GM23338 (cell line): ENCODE results near the gene EMCN. TPM values are rescaled to one million over a fixed set of nuclear protein-coding genes. Genes with fewer than 3 reads are reported as not detected.

Experiments
- ATAC-seq: fragments of 200-7000 bp; cut with Tn5 transposase; 3 replicates; pipeline ENCODE4 v1.9.1; 2020
- DNase-seq: peaks from one replicate; pipeline ENCODE4 v3.0.0-alpha.2; 2015; ENCODE audit warnings: low spot score
- H2AFZ ChIP-seq: fragments of 200-600 bp; sonication (generic); 2 replicates; pipeline ENCODE4 v1.8.0; 2016; ENCODE audit warnings: antibody characterized with exemption, mild to moderate bottlenecking, moderate library complexity
- H3F3A ChIP-seq: fragments of 200-600 bp; sonication (generic); replicated peaks from 2 replicates; pipeline ENCODE4 v1.8.0; 2017; ENCODE audit warnings: antibody characterized with exemption, mixed run types, low read depth
- H3K27ac ChIP-seq: fragments of 200-600 bp; sonication (generic); 2 replicates; pipeline ENCODE4 v1.6.1; 2016; ENCODE audit warnings: low read depth
- H3K27me3 ChIP-seq: fragments of 200-600 bp; sonication (generic); 2 replicates; pipeline ENCODE4 v1.8.0; 2016; ENCODE audit warnings: mild to moderate bottlenecking, mixed run types, moderate library complexity; ENCODE audit not compliant: insufficient read depth
- H3K36me3 ChIP-seq: fragments of 200-600 bp; sonication (generic); 2 replicates; pipeline ENCODE4 v1.8.0; 2016; ENCODE audit warnings: mild to moderate bottlenecking; ENCODE audit not compliant: insufficient read depth
- H3K4me1 ChIP-seq: fragments of 200-600 bp; sonication (generic); 2 replicates; pipeline ENCODE4 v1.8.0; 2016; ENCODE audit warnings: mild to moderate bottlenecking, moderate library complexity; ENCODE audit not compliant: insufficient read depth
- H3K4me2 ChIP-seq: fragments of 200-600 bp; sonication (generic); 2 replicates; pipeline ENCODE4 v1.7.1; 2017; ENCODE audit warnings: mixed run types
- H3K4me3 ChIP-seq: fragments of 200-600 bp; sonication (generic); 2 replicates; pipeline ENCODE4 v1.6.1; 2016; ENCODE audit warnings: mixed run types
- H3K79me2 ChIP-seq: fragments of 200-600 bp; sonication (generic); replicated peaks from 2 replicates; pipeline ENCODE4 v1.8.0; 2017; ENCODE audit warnings: mild to moderate bottlenecking; ENCODE audit not compliant: insufficient read depth
- H3K9me2 ChIP-seq: fragments of 200-600 bp; sonication (generic); 2 replicates; pipeline ENCODE4 v1.8.0; 2017; ENCODE audit not compliant: insufficient read depth
- H4K20me1 ChIP-seq: fragments of 200-600 bp; sonication (generic); replicated peaks from 2 replicates; pipeline ENCODE4 v1.8.0; 2017; ENCODE audit warnings: mild to moderate bottlenecking; ENCODE audit not compliant: insufficient read depth
- H3K27ac Mint-ChIP-seq: 2 replicates; pipeline ENCODE4 v1.8.0; 2020; ENCODE audit warnings: inconsistent platforms, mild to moderate bottlenecking, moderate library complexity, mixed read lengths
- H3K27me3 Mint-ChIP-seq: 3 replicates; pipeline ENCODE4 v1.8.0; 2022; ENCODE audit warnings: low read depth, mild to moderate bottlenecking, moderate library complexity, mixed read lengths, inconsistent platforms; ENCODE audit not compliant: insufficient read depth, poor library complexity
- H3K36me3 Mint-ChIP-seq: 3 replicates; pipeline ENCODE4 v1.8.0; 2021; ENCODE audit warnings: low read depth, mild to moderate bottlenecking, inconsistent platforms, moderate library complexity, mixed read lengths
- H3K4me1 Mint-ChIP-seq: 3 replicates; pipeline ENCODE4 v1.8.0; 2020; ENCODE audit warnings: mild to moderate bottlenecking, inconsistent platforms, mixed read lengths
- H3K4me3 Mint-ChIP-seq: 3 replicates; pipeline ENCODE4 v1.8.0; 2021; ENCODE audit warnings: moderate library complexity, mild to moderate bottlenecking, inconsistent platforms, mixed read lengths
- H3K9me3 Mint-ChIP-seq: 3 replicates; pipeline ENCODE4 v1.8.0; 2020; ENCODE audit warnings: moderate library complexity, mild to moderate bottlenecking, inconsistent platforms, mixed read lengths
- CREB1 ChIP-seq: fragments of 250-450 bp; sonication (Bioruptor Pico); IDR thresholded peaks from 2 replicates; pipeline ENCODE4 v1.5.0; 2020; ENCODE audit warnings: low read depth, mild to moderate bottlenecking, moderate library complexity
- CTCF ChIP-seq, 2 experiments: fragments of 200-600 bp in 1 of 2; sonication (generic) in 1 of 2; conservative IDR thresholded peaks; 2 replicates each; pipeline versions ENCODE4 v1.5.1 to v1.6.1; 2016 to 2017; ENCODE audit warnings: antibody characterized with exemption in 2 of 2, low read depth in 2 of 2, mild to moderate bottlenecking in 2 of 2, moderate library complexity in 1 of 2
- ETS1 ChIP-seq: IDR thresholded peaks from 2 replicates; pipeline ENCODE4 v1.6.1; 2016; ENCODE audit warnings: antibody characterized with exemption
- EZH2 ChIP-seq: fragments of 200-600 bp; sonication (generic); IDR thresholded peaks from one replicate; pipeline ENCODE4 v1.8.0; 2017; ENCODE audit warnings: antibody characterized with exemption, mild to moderate bottlenecking, low read depth; ENCODE audit not compliant: unreplicated experiment
- EZH2phosphoT487 ChIP-seq: fragments of 200-600 bp; sonication (generic); IDR thresholded peaks from one replicate; pipeline ENCODE4 v1.8.1; 2018; ENCODE audit warnings: antibody characterized with exemption; ENCODE audit not compliant: unreplicated experiment
- JUNB ChIP-seq: IDR thresholded peaks from one replicate; pipeline ENCODE4 v1.6.1; 2016; ENCODE audit warnings: antibody characterized with exemption; ENCODE audit not compliant: unreplicated experiment
- NANOG ChIP-seq: IDR thresholded peaks from 2 replicates; pipeline ENCODE4 v1.6.1; 2016; ENCODE audit warnings: antibody characterized with exemption, borderline replicate concordance
- POLR2AphosphoS5 ChIP-seq: IDR thresholded peaks from 2 replicates; pipeline ENCODE4 v1.6.1; 2016; ENCODE audit warnings: antibody characterized with exemption, low read depth
- REST ChIP-seq: IDR thresholded peaks from one replicate; pipeline ENCODE4 v1.6.1; 2018; ENCODE audit warnings: antibody characterized with exemption; ENCODE audit not compliant: unreplicated experiment
- STAT1 ChIP-seq: IDR thresholded peaks from one replicate; pipeline ENCODE4 v1.6.1; 2016; ENCODE audit warnings: antibody characterized with exemption; ENCODE audit not compliant: unreplicated experiment
- ZNF114 ChIP-seq: fragments of 250-450 bp; sonication (Bioruptor Pico); IDR thresholded peaks from 2 replicates; pipeline ENCODE4 v1.5.0; 2020; ENCODE audit warnings: mild to moderate bottlenecking, moderate library complexity
- ZNF331 ChIP-seq: fragments of 250-450 bp; sonication (Bioruptor Pico); IDR thresholded peaks from 2 replicates; pipeline ENCODE4 v1.5.0; 2020; ENCODE audit warnings: low read depth, mild to moderate bottlenecking, moderate library complexity
- ZNF462 ChIP-seq: fragments of 250-450 bp; sonication (Bioruptor Pico); IDR thresholded peaks from 2 replicates; pipeline ENCODE4 v1.5.0; 2020; ENCODE audit warnings: mild to moderate bottlenecking, moderate library complexity
- polyA plus RNA-seq: library from polyadenylated mRNA; unstranded; fragments of >200 nt; fragmentation: Nextera tagmentation; extraction: Ambion mirVana; gene quantifications from 2 replicates; pipeline ENCODE4 v1.2.1, GENCODE V29; 2016
- total RNA-seq: library from RNA; depleted of rRNA; stranded (reverse); fragments of >200 nt; shearing (Covaris generic); gene quantifications from 2 replicates; pipeline ENCODE4 v1.2.3, GENCODE V29; 2014

The EMCN gene
- total and polyA plus RNA-seq, 2 experiments from 2014 or later = not detected

GRCh38 chr4:100533741-100534140, 15.9 kb upstream of the EMCN start:
- Histone ChIP-seq H3K4me3 (no peak overlapping the region), H3K9me2 (no peaks in the 10 kb centered on the region), H3K27me3 (no peaks in the 10 kb centered on the region), H3K27ac (no peak overlapping the region), H3K4me2 (no peak overlapping the region), H2AFZ (no peak overlapping the region), H3K79me2 (no peaks in the 10 kb centered on the region), H3K4me1 (no peaks in the 10 kb centered on the region), H3K36me3 (no peaks in the 10 kb centered on the region), H3F3A (no peaks in the 10 kb centered on the region), H4K20me1 (no peaks in the 10 kb centered on the region)
- Mint-ChIP-seq H3K27me3 (no peaks in the 10 kb centered on the region), H3K27ac (no peak overlapping the region), H3K4me3 (no peak overlapping the region), H3K4me1 (no peaks in the 10 kb centered on the region), H3K36me3 (peaks cover 6% of the 10 kb centered on the region; the same call in 1 of the 3 replicates), H3K9me3 (peaks cover 7% of the 10 kb centered on the region)
- ATAC-seq (no peak), DNase-seq (no peak)
- TF ChIP-seq REST = no peak
- TF ChIP-seq STAT1 = no peak
- no peak for TF ChIP-seq CTCF (conservative IDR thresholded peaks at IDR 0.05; ENCODE audit: low read depth in 2 of 2)
- no peak for TF ChIP-seq CREB1 (CRISPR knock-in tag)
- no peak for TF ChIP-seq NANOG
- TF ChIP-seq JUNB = no peak
- TF ChIP-seq EZH2phosphoT487 = no peak
- TF ChIP-seq ZNF462 (CRISPR knock-in tag) = no peak
- TF ChIP-seq ZNF331 (CRISPR knock-in tag) = no peak
- no peak for TF ChIP-seq EZH2
- TF ChIP-seq POLR2AphosphoS5 = no peak
- no peak for TF ChIP-seq ZNF114
- no peak for TF ChIP-seq ETS1
